Epithelial cell of esophagus (primary cell): Measurements from ENCODE around the gene SPAG6.

ENCODE experiments used
- DNase-seq: peaks from one replicate; pipeline ENCODE4 v3.0.0; 2010; ENCODE audit warnings: low read depth
- H3K4me3 ChIP-seq: 2 replicates; pipeline ENCODE4 v1.5.1; 2011; ENCODE audit warnings: mild to moderate bottlenecking, low read length, control low read depth
- CTCF ChIP-seq: IDR thresholded peaks from 2 replicates; pipeline ENCODE4 v1.5.1; 2011; ENCODE audit warnings: low read depth, mild to moderate bottlenecking, low read length, control low read depth, inconsistent platforms; ENCODE audit not compliant: insufficient read depth; ENCODE audit errors: missing control alignments

Gene SPAG6

DNA sequence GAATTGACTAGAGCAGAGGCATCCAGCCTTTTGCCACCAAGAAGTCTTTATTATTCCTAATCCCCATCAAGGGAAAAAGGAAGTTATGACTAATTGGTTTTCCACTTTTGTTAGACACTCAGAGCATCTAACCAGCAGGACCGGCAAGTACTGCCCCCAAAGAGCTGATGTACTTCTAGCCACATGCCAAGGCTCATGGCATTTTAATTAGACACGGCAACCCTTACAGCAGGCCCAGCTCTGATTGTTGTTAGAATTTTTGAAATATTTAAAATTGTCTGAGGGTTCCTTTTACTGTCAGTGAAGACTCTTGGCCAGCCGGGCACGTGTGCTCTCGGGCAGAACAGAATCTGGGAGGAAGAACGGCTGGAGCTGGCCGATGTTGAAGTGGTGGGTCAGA, 114.8 kb downstream of the SPAG6 start:
- DNase-seq = no peak
- TF ChIP-seq CTCF = no peak

GRCh38 chr10:22460531-22461403, 115.5 kb downstream of the SPAG6 start:
- DNase-seq = no peak
- no peak overlapping the region for H3K4me3 ChIP-seq
- TF ChIP-seq CTCF = no peak

More for the DNA sequence above, 114.8 kb downstream of the SPAG6 start:
- no peak overlapping the region for H3K4me3 ChIP-seq

GRCh38 chr10:22461891-22462290, 116.6 kb downstream of the SPAG6 start:
- H3K4me3 ChIP-seq = no peak overlapping the region
- no peak for TF ChIP-seq CTCF
- no peak for DNase-seq

- no peak for TF ChIP-seq CTCF
- H3K4me3 ChIP-seq = no peak overlapping the region
- DNase-seq = no peak
Measured at GRCh38 chr10:22463255-22463654, 118.0 kb downstream of the SPAG6 start.

DNA sequence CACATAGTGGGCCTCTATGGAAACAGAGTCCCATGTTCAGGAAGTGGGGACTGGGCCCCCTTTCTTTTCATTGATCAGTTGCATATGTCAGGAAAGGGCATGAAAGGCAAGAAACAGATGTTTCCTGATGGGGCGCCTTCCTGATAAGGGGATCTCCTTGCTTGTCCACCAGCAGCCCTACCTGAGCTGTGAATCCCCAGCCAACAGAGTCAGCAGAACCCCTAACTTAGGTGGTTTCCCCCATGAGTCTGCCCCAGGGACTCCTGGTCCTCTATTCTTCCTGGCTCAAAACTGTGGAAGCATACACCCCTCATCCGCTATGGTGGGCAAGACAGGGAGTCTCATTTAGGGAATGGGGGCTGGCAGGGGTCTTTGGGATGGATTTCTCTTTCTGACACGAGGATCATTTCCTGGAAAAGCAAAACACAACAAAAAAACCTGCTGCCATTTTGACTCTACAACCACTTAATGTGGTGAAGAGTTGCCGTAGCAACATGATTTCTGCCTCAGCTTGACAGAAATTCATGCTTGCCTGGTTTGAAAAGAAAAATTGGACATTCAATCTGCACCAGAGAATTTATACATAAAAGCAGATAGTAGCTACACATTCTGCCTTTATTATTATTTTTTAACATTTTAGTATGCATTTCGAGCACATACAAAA, 119.8 kb downstream of the SPAG6 start:
- no peak for TF ChIP-seq CTCF

DNA sequence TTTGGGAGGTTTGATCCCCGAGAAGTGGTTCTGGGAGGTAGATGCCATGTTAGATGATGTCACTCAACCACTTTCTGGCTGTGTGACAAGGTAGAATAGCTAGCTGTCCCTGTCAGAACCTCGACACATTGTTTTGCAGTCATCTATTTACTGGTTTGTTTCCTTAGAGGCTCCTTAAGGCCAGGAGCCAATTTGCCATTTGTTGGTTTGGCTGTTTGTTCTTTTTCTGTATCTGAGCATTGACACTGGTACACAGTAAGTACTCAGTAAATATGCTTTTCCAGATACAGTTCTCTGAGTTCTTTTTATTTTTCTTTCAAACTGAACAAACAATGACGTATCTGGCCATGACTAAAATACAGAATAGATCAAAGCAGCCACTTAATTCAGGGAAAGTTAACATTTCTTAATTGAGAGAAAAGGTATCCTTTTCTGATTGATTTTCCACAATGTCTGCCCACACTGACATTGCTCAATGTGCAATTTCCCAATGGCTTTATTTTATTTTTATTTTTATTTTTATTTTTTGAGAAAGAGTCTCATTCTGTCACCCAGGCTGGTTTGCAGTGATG, 121.6 kb downstream of the SPAG6 start:
- no peak overlapping the region for H3K4me3 ChIP-seq
- no peak for DNase-seq
- TF ChIP-seq CTCF = no peak

More for the DNA sequence above, 119.8 kb downstream of the SPAG6 start:
- H3K4me3 ChIP-seq = no peak overlapping the region
- no peak for DNase-seq
